ENCODE measurements around the gene TMEM106B. TPM values are rescaled to one million over a fixed set of nuclear protein-coding genes. Genes with fewer than 3 reads are reported as not detected.
A peak's percentile ranks its signal among the peaks of the same experiment; 100 is the strongest.

The TMEM106B gene
- total and polyA plus RNA-seq, 2 donors from 2014 or later: 21.1 to 50.2 TPM

GRCh38 chr7:12250232-12250631, 39.1 kb downstream of the TMEM106B start:
- no peaks in the 10 kb centered on the region for H3K4me1 ChIP-seq (ENCODE audit: control insufficient read depth in 2 of 3, insufficient read depth in 2 of 3, low read depth in 1 of 3, low read length in 3 of 3)
- DNase-seq: no peak
- no peak for FAIRE-seq
- H3K9ac ChIP-seq (ENCODE audit: low read length in 3 of 3): no peak overlapping the region
- H3K4me3 ChIP-seq (ENCODE audit: low read length in 3 of 3): no peak overlapping the region
- TF ChIP-seq CTCF (IDR thresholded peaks at IDR 0.05; ENCODE audit: borderline replicate concordance, extremely low read depth, insufficient read depth): no peak
- H3K9me3 ChIP-seq (ENCODE audit: control insufficient read depth in 2 of 3, insufficient read depth in 1 of 3, low read length in 3 of 3): no peaks in the 10 kb centered on the region
- no peak overlapping the region for H3K27ac ChIP-seq (ENCODE audit: low read depth in 2 of 2, low read length in 2 of 2)
- intact Hi-C loops (cut with DNase I): no loop called here
- H3K27me3 ChIP-seq (ENCODE audit: control insufficient read depth, insufficient read depth, low read length): no peaks in the 10 kb centered on the region
- no peaks in the 10 kb centered on the region for H3K36me3 ChIP-seq (ENCODE audit: control insufficient read depth in 2 of 3, insufficient read depth in 3 of 3, low read length in 3 of 3)

GRCh38 chr7:12256090-12256489, 45.0 kb downstream of the TMEM106B start:
- FAIRE-seq (no peak), DNase-seq (no peak)
- H3K4me3 ChIP-seq (ENCODE audit: low read length in 3 of 3): no peak overlapping the region
- H3K27me3 ChIP-seq (ENCODE audit: control insufficient read depth, insufficient read depth, low read length): no peaks in the 10 kb centered on the region
- H3K4me1 ChIP-seq (ENCODE audit: control insufficient read depth in 2 of 3, insufficient read depth in 2 of 3, low read depth in 1 of 3, low read length in 3 of 3): peaks cover 0 to 2% (median 0%) of the 10 kb centered on the region in 3 donors
- no peak overlapping the region for H3K9ac ChIP-seq (ENCODE audit: low read length in 3 of 3)
- no peaks in the 10 kb centered on the region for H3K9me3 ChIP-seq (ENCODE audit: control insufficient read depth in 2 of 3, insufficient read depth in 1 of 3, low read length in 3 of 3)
- intact Hi-C loops (cut with DNase I): no loop called here
- no peak for TF ChIP-seq CTCF (IDR thresholded peaks at IDR 0.05; ENCODE audit: borderline replicate concordance, extremely low read depth, insufficient read depth)
- no peaks in the 10 kb centered on the region for H3K36me3 ChIP-seq (ENCODE audit: control insufficient read depth in 2 of 3, insufficient read depth in 3 of 3, low read length in 3 of 3)
- H3K27ac ChIP-seq (ENCODE audit: low read depth in 2 of 2, low read length in 2 of 2): no peak overlapping the region

GRCh38 chr7:12257582-12257981, 46.5 kb downstream of the TMEM106B start:
- Histone ChIP-seq H3K36me3 (ENCODE audit: control insufficient read depth in 2 of 3, insufficient read depth in 3 of 3, low read length in 3 of 3) (no peaks in the 10 kb centered on the region), H3K27ac (ENCODE audit: low read depth in 2 of 2, low read length in 2 of 2) (peak overlapping the region in 1 of 2 donors; percentile 4), H3K4me1 (ENCODE audit: control insufficient read depth in 2 of 3, insufficient read depth in 2 of 3, low read depth in 1 of 3, low read length in 3 of 3) (peaks cover 0 to 2% (median 0%) of the 10 kb centered on the region in 3 donors), H3K9ac (ENCODE audit: low read length in 3 of 3) (no peak overlapping the region), H3K4me3 (ENCODE audit: low read length in 3 of 3) (peak overlapping the region in 2 of 3 donors; percentile 15 to 20), H3K27me3 (ENCODE audit: control insufficient read depth, insufficient read depth, low read length) (no peaks in the 10 kb centered on the region), H3K9me3 (ENCODE audit: control insufficient read depth in 2 of 3, insufficient read depth in 1 of 3, low read length in 3 of 3) (no peaks in the 10 kb centered on the region)
- intact Hi-C loops (cut with DNase I): no loop called here
- DNase-seq (peak in 1 of 5 donors; percentile 12), FAIRE-seq (no peak)
- no peak for TF ChIP-seq CTCF (IDR thresholded peaks at IDR 0.05; ENCODE audit: borderline replicate concordance, extremely low read depth, insufficient read depth)

- H3K27ac ChIP-seq (ENCODE audit: low read depth in 2 of 2, low read length in 2 of 2): peak overlapping the region in 1 of 2 donors; percentile 4
- peak overlapping the region in 1 of 3 donors; percentile 15 for H3K4me3 ChIP-seq (ENCODE audit: low read length in 3 of 3)
- no peaks in the 10 kb centered on the region for H3K27me3 ChIP-seq (ENCODE audit: control insufficient read depth, insufficient read depth, low read length)
- DNase-seq: no peak
- no peaks in the 10 kb centered on the region for H3K9me3 ChIP-seq (ENCODE audit: control insufficient read depth in 2 of 3, insufficient read depth in 1 of 3, low read length in 3 of 3)
- H3K4me1 ChIP-seq (ENCODE audit: control insufficient read depth in 2 of 3, insufficient read depth in 2 of 3, low read depth in 1 of 3, low read length in 3 of 3): peaks cover 0 to 2% (median 0%) of the 10 kb centered on the region in 3 donors
- FAIRE-seq: no peak
- TF ChIP-seq CTCF (IDR thresholded peaks at IDR 0.05; ENCODE audit: borderline replicate concordance, extremely low read depth, insufficient read depth): no peak
- H3K9ac ChIP-seq (ENCODE audit: low read length in 3 of 3): no peak overlapping the region
- intact Hi-C loops (cut with DNase I): no loop called here
- no peaks in the 10 kb centered on the region for H3K36me3 ChIP-seq (ENCODE audit: control insufficient read depth in 2 of 3, insufficient read depth in 3 of 3, low read length in 3 of 3)
These were observed 47.0 kb downstream of the TMEM106B start for GRCh38 chr7:12258074-12258473.

All from kidney (tissue), 14 donors.